NB4 (cell line): ENCODE measurements around the gene KIAA1217.

Experiments
- DNase-seq: peaks from one replicate; pipeline ENCODE4 v3.0.0; 2010; ENCODE audit warnings: low read depth
- H3K4me3 ChIP-seq: one replicate; pipeline ENCODE4 v1.5.1; 2011; ENCODE audit warnings: mild to moderate bottlenecking, low read depth, low read length, moderate library complexity
- CTCF ChIP-seq: IDR thresholded peaks from one replicate; pipeline ENCODE4 v1.5.1; 2012; ENCODE audit warnings: low read depth, low read length
- MAX ChIP-seq: IDR thresholded peaks from 2 replicates; pipeline ENCODE4 v1.6.1; 2011; ENCODE audit warnings: low read depth, low read length
- MYC ChIP-seq: IDR thresholded peaks from 2 replicates; pipeline ENCODE4 v1.6.1; 2011; ENCODE audit warnings: low read depth, low read length
- POLR2A ChIP-seq: IDR thresholded peaks from 2 replicates; pipeline ENCODE4 v1.6.1; 2011; ENCODE audit warnings: mild to moderate bottlenecking; ENCODE audit not compliant: insufficient read length; ENCODE audit errors: extremely low read depth

KIAA1217 gene

GRCh38 chr10:24339387-24339786 is 130.4 kb downstream of the KIAA1217 start:
- TF ChIP-seq MYC (no peak), CTCF (no peak), POLR2A (no peak), MAX (no peak)
- no peak for DNase-seq
- no peak overlapping the region for H3K4me3 ChIP-seq

- no peak overlapping the region for H3K4me3 ChIP-seq
- TF ChIP-seq MYC, result no peak
- no peak for TF ChIP-seq CTCF
- no peak for DNase-seq
Measured at GRCh38 chr10:24340446-24340845, 131.5 kb downstream of the KIAA1217 start.

- no peak for TF ChIP-seq POLR2A
- TF ChIP-seq MAX, result no peak
- no peak for TF ChIP-seq CTCF
- no peak for TF ChIP-seq MYC
- DNase-seq, result no peak
- no peak overlapping the region for H3K4me3 ChIP-seq
Measured at GRCh38 chr10:24340883-24341282, 131.9 kb downstream of the KIAA1217 start.

- TF ChIP-seq MAX (no peak), POLR2A (no peak), MYC (no peak), CTCF (no peak)
- DNase-seq, result no peak
Measured at GRCh38 chr10:24341371-24341770, 132.4 kb downstream of the KIAA1217 start.

GRCh38 chr10:24341897-24342296 is 133.0 kb downstream of the KIAA1217 start:
- no peak overlapping the region for H3K4me3 ChIP-seq
- no peak for TF ChIP-seq MYC
- TF ChIP-seq MAX, result no peak
- no peak for DNase-seq

More at GRCh38 chr10:24341371-24341770, 132.4 kb downstream of the KIAA1217 start:
- no peak overlapping the region for H3K4me3 ChIP-seq

GRCh38 chr10:24343686-24344085 is 134.7 kb downstream of the KIAA1217 start:
- DNase-seq, result no peak
- TF ChIP-seq POLR2A, result no peak
- TF ChIP-seq MYC, result no peak
- no peak for TF ChIP-seq CTCF
- TF ChIP-seq MAX, result no peak
- no peak overlapping the region for H3K4me3 ChIP-seq
